HEK293 (cell line): Measurements from ENCODE around the gene PPP1R1B.
A peak's percentile ranks its signal among the peaks of the same experiment; 100 is the strongest.

Experiments
- CTCF ChIA-PET: fragments of 350-600 bp; formaldehyde crosslinking; extraction: SDS; loops from one replicate; lab custom pipeline; 2021; ENCODE audit warnings: antibody characterized with exemption; lab: Yijun Ruan, JAX
- POLR2A ChIA-PET: fragments of 300-600 bp; formaldehyde crosslinking; extraction: SDS; loops from one replicate; lab custom pipeline; 2020; ENCODE audit warnings: antibody characterized with exemption, inconsistent platforms; lab: Yijun Ruan, JAX
- H3K27ac ChIP-seq: fragments of 200-500 bp; sonication (Bioruptor generic); 2 replicates; pipeline ENCODE4 v1.5.1; 2014; ENCODE audit warnings: low read depth, low read length, control low read depth, inconsistent platforms; ENCODE audit errors: extremely low read depth
- H3K36me3 ChIP-seq, 2 experiments: fragments of 200-500 bp in 1 of 2; sonication (Bioruptor generic) in 1 of 2; 1 replicate in 1 of 2; 2 replicates in 1 of 2; pipeline ENCODE4 v1.5.1; 2014 to 2017; ENCODE audit warnings: inconsistent platforms in 2 of 2, low read length in 2 of 2; ENCODE audit not compliant: control insufficient read depth in 2 of 2, insufficient read depth in 1 of 2
- H3K4me1 ChIP-seq: fragments of 200-500 bp; sonication (Bioruptor generic); 2 replicates; pipeline ENCODE4 v1.5.1; 2014; ENCODE audit warnings: mild to moderate bottlenecking, low read length, inconsistent platforms; ENCODE audit not compliant: control insufficient read depth, insufficient read depth
- H3K4me3 ChIP-seq: 2 replicates; pipeline ENCODE4 v1.5.1; 2011; ENCODE audit warnings: low read depth, mild to moderate bottlenecking, control low read depth, low read length, moderate library complexity
- H3K9me3 ChIP-seq: fragments of 200-500 bp; sonication (Bioruptor generic); 2 replicates; pipeline ENCODE4 v1.5.1; 2014; ENCODE audit warnings: low read depth, low read length, inconsistent platforms; ENCODE audit not compliant: control insufficient read depth, insufficient read depth
- GLI2 ChIP-seq: fragments of 450-650 bp; formaldehyde crosslinking; IDR thresholded peaks from 2 replicates; pipeline ENCODE4; 2017; ENCODE audit warnings: missing biosample characterization, missing genetic modification characterization, low read depth, borderline replicate concordance
- KLF16 ChIP-seq: fragments of 450-650 bp; formaldehyde crosslinking; IDR thresholded peaks from 2 replicates; pipeline ENCODE4 v1.5.1; 2017; ENCODE audit warnings: missing biosample characterization, missing genetic modification characterization
- PRDM1 ChIP-seq: fragments of 450-650 bp; formaldehyde crosslinking; IDR thresholded peaks from 2 replicates; pipeline ENCODE4; 2016; ENCODE audit warnings: missing biosample characterization, missing genetic modification characterization
- RBAK ChIP-seq: fragments of 450-650 bp; formaldehyde crosslinking; IDR thresholded peaks from 2 replicates; pipeline ENCODE4 v1.5.1; 2016; ENCODE audit warnings: missing biosample characterization, missing genetic modification characterization
- ZBTB1 ChIP-seq: fragments of 450-650 bp; formaldehyde crosslinking; IDR thresholded peaks from 2 replicates; pipeline ENCODE4 v1.5.1; 2016; ENCODE audit warnings: missing biosample characterization, missing genetic modification characterization
- ZBTB8A ChIP-seq: fragments of 450-650 bp; formaldehyde crosslinking; IDR thresholded peaks from 2 replicates; pipeline ENCODE4 v1.5.1; 2016; ENCODE audit warnings: missing biosample characterization, missing genetic modification characterization
- ZNF138 ChIP-seq: fragments of 450-650 bp; formaldehyde crosslinking; IDR thresholded peaks from 2 replicates; pipeline ENCODE4 v1.5.1; 2016; ENCODE audit warnings: missing biosample characterization, missing genetic modification characterization, borderline replicate concordance
- ZNF366 ChIP-seq: fragments of 450-650 bp; formaldehyde crosslinking; conservative IDR thresholded peaks from 2 replicates; pipeline ENCODE4 v1.5.1; 2016; ENCODE audit warnings: missing biosample characterization, missing genetic modification characterization
- ZNF426 ChIP-seq: fragments of 450-650 bp; formaldehyde crosslinking; IDR thresholded peaks from 2 replicates; pipeline ENCODE4 v1.5.1; 2017; ENCODE audit warnings: missing biosample characterization, missing genetic modification characterization, mild to moderate bottlenecking, inconsistent platforms, moderate library complexity
- TF ChIP-seq, protein P1 (sequence below): fragments of 450-650 bp; formaldehyde crosslinking; IDR thresholded peaks from 2 replicates; pipeline ENCODE4 v1.5.1; 2016; ENCODE audit warnings: missing biosample characterization, missing genetic modification characterization, low read depth
- TF ChIP-seq, protein P2 (sequence below): fragments of 450-650 bp; formaldehyde crosslinking; conservative IDR thresholded peaks from 2 replicates; pipeline ENCODE4 v1.5.1; 2016; ENCODE audit warnings: low read depth, missing biosample characterization, missing genetic modification characterization
- TF ChIP-seq, protein P3 (sequence below): fragments of 450-650 bp; formaldehyde crosslinking; IDR thresholded peaks from 2 replicates; pipeline ENCODE4 v1.5.1; 2016; ENCODE audit warnings: missing biosample characterization, missing genetic modification characterization
- TF ChIP-seq, protein P4 (sequence below): fragments of 450-650 bp; formaldehyde crosslinking; IDR thresholded peaks from 2 replicates; pipeline ENCODE4 v1.5.1; 2017; ENCODE audit warnings: missing biosample characterization, missing genetic modification characterization
- TF ChIP-seq, protein P5 (sequence below): fragments of 450-650 bp; formaldehyde crosslinking; IDR thresholded peaks from 2 replicates; pipeline ENCODE4 v1.5.1; 2016; ENCODE audit warnings: missing biosample characterization, missing genetic modification characterization

PPP1R1B gene

DNA sequence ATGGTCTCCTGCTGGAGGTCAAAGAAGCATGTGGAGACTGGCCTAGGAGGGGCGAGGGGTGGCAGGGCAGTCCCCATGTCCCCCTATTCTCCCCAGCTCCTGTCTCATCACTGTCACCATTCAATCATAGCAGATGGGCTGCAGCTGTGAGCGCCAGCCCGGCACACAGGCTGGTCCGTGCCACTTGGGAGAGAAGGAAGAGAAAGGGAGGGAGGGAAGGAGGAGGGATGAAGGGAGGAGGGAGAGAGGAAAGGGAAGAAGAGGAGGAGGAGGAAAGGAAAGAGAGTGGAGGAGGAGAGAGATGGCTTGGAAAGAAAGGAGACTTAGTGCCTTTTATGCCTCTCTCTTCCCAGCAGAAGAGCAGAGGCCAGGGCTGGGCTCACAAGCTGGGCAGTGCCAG, 31.5 kb upstream of the PPP1R1B start:
- Histone ChIP-seq H3K27ac (no peak overlapping the region), H3K36me3 (no peaks in the 10 kb centered on the region), H3K4me1 (peaks cover 4% of the 10 kb centered on the region; the same call in 1 of the 2 replicates), H3K4me3 (no peak overlapping the region), H3K9me3 (no peaks in the 10 kb centered on the region)
- CTCF ChIA-PET, result interaction anchor here (0.9 kb wide), 2 partner anchors 47 to 59 kb away, joined by 3 to 4 read pairs; no protein-coding TSS in a partner anchor
- POLR2A ChIA-PET, result no interaction called here
- TF ChIP-seq ZNF138 (tag by site-specific recombination) (no peak), KLF16 (tag by site-specific recombination) (no peak), ZNF366 (tag by site-specific recombination) (peak; percentile 77), GLI2 (tag by site-specific recombination) (no peak), PRDM1 (tag by site-specific recombination) (peak; percentile 68; the same call in 1 of the 2 replicates), ZNF426 (tag by site-specific recombination) (no peak), ZBTB1 (tag by site-specific recombination) (no peak), RBAK (tag by site-specific recombination) (no peak), ZBTB8A (tag by site-specific recombination) (no peak)
- TF ChIP-seq, protein P1, sequence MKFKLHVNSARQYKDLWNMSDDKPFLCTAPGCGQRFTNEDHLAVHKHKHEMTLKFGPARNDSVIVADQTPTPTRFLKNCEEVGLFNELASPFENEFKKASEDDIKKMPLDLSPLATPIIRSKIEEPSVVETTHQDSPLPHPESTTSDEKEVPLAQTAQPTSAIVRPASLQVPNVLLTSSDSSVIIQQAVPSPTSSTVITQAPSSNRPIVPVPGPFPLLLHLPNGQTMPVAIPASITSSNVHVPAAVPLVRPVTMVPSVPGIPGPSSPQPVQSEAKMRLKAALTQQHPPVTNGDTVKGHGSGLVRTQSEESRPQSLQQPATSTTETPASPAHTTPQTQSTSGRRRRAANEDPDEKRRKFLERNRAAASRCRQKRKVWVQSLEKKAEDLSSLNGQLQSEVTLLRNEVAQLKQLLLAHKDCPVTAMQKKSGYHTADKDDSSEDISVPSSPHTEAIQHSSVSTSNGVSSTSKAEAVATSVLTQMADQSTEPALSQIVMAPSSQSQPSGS (tag by site-specific recombination), result no peak
- TF ChIP-seq, protein P2, sequence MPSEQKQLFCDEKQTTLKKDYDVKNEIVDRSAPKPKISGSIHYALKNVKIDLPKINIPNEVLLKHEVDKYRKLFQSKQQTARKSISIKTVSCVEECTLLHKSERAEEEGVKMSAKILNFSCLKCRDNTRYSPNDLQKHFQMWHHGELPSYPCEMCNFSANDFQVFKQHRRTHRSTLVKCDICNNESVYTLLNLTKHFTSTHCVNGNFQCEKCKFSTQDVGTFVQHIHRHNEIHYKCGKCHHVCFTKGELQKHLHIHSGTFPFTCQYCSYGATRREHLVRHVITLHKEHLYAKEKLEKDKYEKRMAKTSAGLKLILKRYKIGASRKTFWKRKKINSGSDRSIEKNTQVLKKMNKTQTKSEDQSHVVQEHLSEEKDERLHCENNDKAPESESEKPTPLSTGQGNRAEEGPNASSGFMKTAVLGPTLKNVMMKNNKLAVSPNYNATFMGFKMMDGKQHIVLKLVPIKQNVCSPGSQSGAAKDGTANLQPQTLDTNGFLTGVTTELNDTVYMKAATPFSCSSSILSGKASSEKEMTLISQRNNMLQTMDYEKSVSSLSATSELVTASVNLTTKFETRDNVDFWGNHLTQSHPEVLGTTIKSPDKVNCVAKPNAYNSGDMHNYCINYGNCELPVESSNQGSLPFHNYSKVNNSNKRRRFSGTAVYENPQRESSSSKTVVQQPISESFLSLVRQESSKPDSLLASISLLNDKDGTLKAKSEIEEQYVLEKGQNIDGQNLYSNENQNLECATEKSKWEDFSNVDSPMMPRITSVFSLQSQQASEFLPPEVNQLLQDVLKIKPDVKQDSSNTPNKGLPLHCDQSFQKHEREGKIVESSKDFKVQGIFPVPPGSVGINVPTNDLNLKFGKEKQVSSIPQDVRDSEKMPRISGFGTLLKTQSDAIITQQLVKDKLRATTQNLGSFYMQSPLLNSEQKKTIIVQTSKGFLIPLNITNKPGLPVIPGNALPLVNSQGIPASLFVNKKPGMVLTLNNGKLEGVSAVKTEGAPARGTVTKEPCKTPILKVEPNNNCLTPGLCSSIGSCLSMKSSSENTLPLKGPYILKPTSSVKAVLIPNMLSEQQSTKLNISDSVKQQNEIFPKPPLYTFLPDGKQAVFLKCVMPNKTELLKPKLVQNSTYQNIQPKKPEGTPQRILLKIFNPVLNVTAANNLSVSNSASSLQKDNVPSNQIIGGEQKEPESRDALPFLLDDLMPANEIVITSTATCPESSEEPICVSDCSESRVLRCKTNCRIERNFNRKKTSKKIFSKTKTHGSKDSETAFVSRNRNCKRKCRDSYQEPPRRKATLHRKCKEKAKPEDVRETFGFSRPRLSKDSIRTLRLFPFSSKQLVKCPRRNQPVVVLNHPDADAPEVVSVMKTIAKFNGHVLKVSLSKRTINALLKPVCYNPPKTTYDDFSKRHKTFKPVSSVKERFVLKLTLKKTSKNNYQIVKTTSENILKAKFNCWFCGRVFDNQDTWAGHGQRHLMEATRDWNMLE (tag by site-specific recombination), result no peak
- TF ChIP-seq, protein P3, sequence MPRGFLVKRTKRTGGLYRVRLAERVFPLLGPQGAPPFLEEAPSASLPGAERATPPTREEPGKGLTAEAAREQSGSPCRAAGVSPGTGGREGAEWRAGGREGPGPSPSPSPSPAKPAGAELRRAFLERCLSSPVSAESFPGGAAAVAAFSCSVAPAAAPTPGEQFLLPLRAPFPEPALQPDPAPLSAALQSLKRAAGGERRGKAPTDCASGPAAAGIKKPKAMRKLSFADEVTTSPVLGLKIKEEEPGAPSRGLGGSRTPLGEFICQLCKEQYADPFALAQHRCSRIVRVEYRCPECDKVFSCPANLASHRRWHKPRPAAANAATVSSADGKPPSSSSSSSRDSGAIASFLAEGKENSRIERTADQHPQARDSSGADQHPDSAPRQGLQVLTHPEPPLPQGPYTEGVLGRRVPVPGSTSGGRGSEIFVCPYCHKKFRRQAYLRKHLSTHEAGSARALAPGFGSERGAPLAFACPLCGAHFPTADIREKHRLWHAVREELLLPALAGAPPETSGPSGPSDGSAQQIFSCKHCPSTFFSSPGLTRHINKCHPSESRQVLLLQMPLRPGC (tag by site-specific recombination), result no peak
- TF ChIP-seq, protein P4, sequence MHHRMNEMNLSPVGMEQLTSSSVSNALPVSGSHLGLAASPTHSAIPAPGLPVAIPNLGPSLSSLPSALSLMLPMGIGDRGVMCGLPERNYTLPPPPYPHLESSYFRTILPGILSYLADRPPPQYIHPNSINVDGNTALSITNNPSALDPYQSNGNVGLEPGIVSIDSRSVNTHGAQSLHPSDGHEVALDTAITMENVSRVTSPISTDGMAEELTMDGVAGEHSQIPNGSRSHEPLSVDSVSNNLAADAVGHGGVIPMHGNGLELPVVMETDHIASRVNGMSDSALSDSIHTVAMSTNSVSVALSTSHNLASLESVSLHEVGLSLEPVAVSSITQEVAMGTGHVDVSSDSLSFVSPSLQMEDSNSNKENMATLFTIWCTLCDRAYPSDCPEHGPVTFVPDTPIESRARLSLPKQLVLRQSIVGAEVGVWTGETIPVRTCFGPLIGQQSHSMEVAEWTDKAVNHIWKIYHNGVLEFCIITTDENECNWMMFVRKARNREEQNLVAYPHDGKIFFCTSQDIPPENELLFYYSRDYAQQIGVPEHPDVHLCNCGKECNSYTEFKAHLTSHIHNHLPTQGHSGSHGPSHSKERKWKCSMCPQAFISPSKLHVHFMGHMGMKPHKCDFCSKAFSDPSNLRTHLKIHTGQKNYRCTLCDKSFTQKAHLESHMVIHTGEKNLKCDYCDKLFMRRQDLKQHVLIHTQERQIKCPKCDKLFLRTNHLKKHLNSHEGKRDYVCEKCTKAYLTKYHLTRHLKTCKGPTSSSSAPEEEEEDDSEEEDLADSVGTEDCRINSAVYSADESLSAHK (tag by site-specific recombination), result no peak
- TF ChIP-seq, protein P5, sequence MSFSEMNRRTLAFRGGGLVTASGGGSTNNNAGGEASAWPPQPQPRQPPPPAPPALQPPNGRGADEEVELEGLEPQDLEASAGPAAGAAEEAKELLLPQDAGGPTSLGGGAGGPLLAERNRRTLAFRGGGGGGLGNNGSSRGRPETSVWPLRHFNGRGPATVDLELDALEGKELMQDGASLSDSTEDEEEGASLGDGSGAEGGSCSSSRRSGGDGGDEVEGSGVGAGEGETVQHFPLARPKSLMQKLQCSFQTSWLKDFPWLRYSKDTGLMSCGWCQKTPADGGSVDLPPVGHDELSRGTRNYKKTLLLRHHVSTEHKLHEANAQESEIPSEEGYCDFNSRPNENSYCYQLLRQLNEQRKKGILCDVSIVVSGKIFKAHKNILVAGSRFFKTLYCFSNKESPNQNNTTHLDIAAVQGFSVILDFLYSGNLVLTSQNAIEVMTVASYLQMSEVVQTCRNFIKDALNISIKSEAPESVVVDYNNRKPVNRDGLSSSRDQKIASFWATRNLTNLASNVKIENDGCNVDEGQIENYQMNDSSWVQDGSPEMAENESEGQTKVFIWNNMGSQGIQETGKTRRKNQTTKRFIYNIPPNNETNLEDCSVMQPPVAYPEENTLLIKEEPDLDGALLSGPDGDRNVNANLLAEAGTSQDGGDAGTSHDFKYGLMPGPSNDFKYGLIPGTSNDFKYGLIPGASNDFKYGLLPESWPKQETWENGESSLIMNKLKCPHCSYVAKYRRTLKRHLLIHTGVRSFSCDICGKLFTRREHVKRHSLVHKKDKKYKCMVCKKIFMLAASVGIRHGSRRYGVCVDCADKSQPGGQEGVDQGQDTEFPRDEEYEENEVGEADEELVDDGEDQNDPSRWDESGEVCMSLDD (tag by site-specific recombination), result no peak
